Gastroesophageal sphincter (tissue), 3 donors: ENCODE results near the gene WDR81.

Source experiments
- CTCF ChIP-seq, 4 experiments: fragments of 200-600 bp in 2 of 4; fragments of 450-650 bp in 2 of 4; sonication (generic) in 1 of 4; IDR thresholded peaks; one replicate each; pipeline ENCODE4 v1.5.1; 2017 to 2019; ENCODE audit warnings: antibody characterized with exemption in 4 of 4, mild to moderate bottlenecking in 2 of 4, moderate library complexity in 2 of 4
- EP300 ChIP-seq: sonication (generic); formaldehyde crosslinking; IDR thresholded peaks from one replicate; pipeline ENCODE4 v1.6.1; 2017; ENCODE audit warnings: antibody characterized with exemption, mild to moderate bottlenecking
- POLR2A ChIP-seq, 2 donors: fragments of 450-650 bp; IDR thresholded peaks; one replicate each; pipeline ENCODE4 v1.6.1; 2017; ENCODE audit warnings: antibody characterized with exemption in 2 of 2, mild to moderate bottlenecking in 2 of 2, moderate library complexity in 1 of 2

- TF ChIP-seq CTCF (IDR thresholded peaks at IDR 0.05) (no peak), POLR2A (IDR thresholded peaks at IDR 0.05) (no peak), EP300 (no peak)
Observed at GRCh38 chr17:1762233-1762900, 37.9 kb downstream of the WDR81 start.
